ENCODE data around the gene CLK3.
"Not testable (repeated sequence)": the region's sequence is repeated elsewhere in the genome, so short reads cannot be mapped to it uniquely, and the experiment has no call there.

The CLK3 gene

DNA sequence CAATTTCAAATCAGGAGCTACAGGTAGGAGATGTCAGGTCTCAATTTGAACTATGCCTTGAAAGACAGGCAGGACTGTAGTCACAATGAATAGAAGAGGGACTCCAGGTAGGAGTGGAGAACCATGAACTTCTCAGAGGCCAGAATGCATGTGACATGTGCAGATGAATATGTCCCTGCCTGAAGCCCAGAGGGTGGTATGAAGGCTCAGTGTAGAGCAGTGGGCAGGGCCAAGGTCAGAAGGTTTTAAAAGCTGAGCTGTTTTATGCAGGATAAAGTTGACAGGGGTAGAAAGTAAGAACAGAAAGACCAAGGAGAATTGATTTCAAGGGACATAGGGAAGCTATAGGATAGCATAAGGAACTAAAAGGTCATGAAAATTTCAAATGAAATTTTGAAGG, 30.8 kb downstream of the CLK3 start:
- DNase-seq, result no peak

DNA sequence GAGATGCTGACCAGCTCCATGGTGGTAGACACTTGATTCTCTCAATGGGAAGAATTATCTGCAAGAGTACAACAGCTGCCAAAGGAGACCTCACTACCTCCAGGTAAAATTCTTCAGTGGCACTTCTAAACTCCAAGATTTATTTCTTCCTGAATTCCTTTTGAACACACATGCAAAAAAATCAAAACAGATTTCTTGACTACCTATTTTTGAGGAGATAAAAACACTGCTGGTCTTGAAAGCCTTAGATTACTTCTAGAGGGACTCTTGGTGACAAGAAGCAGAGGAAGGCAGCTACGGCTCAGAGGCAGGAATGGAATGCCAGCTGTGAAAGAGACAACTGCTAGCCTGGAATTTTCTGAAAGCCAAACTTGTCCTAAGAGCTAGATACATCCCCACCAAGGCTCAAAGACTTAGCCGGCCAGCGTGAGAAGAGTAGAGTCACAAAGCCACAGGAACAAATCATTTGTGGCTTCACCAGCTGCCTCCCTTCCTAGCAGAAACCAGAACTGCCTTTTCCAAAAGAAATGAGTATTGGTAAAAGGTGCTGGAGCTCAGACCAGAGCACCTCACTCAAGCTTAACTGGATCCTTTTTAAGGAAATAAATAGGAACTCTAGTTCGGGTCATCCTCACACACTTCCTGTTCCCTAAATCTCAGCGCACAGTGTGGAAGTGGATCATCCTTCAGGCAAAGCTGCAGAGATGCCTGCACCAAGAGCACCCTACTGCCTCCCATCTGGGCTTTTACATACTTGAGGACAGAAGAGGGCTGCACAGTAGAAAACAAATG, 32.6 kb downstream of the CLK3 start:
- DNase-seq, result no peak

DNA sequence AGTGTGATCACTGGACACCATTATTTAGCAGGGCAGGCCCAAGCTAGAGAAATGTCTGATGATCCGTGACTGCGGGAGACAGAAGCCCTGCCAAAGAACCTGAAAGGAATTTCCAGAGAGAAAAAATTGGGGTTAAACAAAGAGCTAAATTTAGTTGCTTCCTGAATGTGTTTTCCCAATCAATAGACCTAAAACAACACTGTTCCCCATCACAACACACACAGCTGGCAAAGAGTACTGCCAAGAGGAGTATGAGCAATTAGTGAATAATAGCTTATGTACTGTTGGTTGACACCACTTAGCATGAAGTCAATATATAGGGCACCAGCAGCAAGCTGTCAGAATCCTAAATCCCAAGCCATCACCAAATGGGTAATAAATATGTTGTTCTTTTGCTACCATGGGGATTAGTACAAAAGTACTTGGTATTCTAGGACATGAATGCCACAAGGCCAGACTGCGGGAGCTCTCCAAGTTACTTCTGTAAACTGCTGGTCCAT, 35.7 kb downstream of the CLK3 start:
- no peak for DNase-seq

DNA sequence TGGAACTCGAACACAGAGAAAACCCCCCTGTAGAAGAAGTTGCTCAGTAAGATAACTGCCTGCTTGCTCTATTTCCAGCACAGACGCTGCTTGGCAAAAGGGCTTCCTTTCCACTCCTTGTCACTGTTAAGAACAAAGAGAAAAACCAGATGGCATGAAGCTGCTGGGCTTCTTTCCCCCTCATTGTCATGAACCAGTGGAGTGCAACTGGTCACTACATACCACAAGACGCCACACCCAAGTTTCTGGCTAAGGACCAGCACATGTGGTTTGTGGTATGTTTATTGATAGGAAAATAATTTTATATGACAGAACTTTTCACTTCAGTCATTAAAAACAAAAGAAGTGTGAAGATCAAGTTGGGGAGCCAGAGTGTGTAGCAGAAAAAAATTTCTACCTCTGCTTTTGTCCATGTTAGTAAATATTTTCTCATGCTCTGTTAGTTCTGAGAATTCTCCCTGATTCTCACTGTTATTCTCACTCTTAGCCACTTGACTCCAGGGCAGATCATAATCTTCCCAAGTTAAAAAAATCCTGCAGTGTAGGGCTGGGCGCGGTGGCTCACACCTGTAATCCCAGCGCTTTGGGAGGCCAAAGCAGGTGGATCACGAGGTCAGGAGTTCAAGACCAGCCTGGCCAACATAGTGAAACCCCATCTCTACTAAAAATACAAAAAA, 37.9 kb downstream of the CLK3 start:
- no peak for DNase-seq

DNA sequence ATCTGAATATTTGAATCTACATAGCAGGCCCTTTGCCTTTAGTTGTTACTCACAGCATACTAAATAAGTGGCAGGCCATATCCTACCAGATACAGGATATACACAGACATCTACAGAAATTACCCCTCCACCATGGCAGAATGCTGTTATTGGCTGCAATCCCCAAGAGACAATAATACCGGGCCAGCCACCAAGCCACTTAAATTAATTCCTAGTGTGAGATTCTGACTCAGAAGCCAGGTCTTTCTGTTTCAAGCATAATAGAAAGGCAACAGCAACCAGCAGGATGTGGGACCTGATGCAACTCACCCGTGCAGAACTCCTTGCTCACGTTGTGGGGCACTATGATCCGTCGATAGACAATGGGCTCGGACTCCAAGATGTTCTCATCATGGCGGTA, 39.8 kb downstream of the CLK3 start:
- no peak for DNase-seq

DNA sequence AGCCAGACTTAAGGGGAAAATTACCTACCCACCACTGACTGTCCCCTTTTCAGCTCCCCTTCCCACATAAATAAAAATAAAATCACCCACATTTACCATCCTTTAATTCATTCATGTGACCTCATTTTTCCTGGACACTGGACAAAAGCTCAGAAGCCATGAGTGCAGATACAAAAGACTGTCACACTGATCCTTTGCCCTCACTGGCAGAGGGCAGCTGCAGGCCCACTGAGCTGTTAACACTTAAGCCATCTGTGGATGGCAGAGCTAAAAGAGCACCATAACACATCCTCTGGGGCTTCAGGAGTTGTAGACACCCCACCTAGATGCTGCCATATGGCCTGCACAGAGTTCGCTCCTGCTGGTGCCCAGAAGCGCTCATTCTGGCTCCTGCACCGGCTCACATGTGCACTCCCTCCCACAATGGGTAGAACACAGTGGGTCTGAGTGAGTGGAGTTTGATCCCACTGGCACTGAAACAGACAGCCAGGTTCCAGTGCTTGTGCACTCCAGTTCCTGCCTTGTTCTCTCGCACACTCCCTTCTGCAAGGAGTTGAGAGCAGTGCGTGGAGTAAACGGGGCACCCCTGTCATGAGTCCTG, 41.4 kb downstream of the CLK3 start:
- no peak for DNase-seq

DNA sequence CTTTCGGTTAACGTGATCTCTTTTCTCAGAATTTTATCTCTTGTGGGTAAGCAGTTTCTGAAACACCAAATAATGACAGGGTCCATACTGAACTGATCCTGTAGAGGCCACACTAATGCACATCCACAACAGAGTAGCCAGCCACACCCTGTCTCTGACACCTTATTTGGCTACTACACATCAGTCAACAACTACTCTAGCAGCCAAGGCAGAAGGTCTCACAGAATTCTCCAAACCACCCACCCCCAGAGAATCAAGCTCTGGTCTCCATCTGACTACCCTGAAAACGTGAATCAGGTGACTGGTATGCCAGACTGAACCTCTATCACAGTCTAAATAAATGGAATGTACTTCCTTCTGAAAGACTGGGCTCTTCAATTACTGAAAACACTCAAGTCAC, 42.2 kb downstream of the CLK3 start:
- no peak for DNase-seq

DNA sequence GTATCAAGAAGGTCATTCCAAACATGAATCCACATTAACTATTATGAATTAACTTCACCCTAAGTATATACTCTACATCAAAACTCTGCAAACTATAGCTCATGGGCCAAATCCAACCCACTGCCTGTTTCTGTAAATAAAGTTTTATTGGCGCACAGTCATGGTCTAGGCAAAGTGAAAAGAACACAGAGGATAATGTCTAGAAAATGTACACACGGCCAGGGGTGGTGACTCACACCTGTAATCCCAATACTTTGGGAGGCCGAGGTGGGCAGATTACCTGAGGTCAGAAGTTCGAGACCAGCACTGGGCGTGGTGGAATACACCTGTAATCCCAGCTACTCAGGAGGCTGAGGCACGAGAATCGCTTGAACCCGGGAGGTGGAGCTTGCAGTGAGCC, 45.6 kb downstream of the CLK3 start:
- not testable (repeated sequence) for DNase-seq

DNA sequence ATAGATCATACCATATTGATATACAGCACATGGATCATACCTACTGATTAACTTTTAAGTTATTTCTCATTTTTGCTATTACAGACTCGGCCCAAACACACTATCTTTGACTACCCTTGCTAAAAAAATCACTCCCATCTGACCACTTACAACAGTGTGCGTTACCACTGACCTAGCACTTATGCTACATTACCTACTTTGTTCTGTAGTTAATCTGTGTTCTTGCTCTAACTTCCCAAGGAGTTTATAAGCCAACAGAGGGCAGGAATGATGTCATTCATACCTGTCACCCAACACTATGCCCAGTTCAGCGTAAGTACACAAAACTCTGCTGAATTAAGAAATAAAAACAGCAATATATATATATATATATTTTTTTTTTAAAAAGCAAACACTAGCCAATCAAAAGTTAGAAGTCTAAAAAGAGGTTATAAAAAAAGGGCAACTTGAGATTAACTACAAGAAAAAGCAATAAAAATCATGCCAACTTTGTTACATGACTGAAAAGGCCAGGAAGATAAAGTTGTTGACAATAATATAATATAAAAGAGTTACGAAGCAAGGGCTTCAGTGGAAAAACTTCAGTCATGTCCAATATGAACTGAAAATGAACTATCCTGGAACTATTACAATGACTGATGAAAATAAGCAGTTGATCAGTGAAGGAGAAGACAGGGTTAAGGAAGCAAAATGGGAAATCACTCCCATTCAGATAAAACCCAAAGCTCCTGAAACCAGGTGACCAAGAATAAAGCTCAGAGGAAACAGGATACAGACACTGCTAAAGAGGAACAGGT, 46.6 kb downstream of the CLK3 start:
- no peak for DNase-seq

DNA sequence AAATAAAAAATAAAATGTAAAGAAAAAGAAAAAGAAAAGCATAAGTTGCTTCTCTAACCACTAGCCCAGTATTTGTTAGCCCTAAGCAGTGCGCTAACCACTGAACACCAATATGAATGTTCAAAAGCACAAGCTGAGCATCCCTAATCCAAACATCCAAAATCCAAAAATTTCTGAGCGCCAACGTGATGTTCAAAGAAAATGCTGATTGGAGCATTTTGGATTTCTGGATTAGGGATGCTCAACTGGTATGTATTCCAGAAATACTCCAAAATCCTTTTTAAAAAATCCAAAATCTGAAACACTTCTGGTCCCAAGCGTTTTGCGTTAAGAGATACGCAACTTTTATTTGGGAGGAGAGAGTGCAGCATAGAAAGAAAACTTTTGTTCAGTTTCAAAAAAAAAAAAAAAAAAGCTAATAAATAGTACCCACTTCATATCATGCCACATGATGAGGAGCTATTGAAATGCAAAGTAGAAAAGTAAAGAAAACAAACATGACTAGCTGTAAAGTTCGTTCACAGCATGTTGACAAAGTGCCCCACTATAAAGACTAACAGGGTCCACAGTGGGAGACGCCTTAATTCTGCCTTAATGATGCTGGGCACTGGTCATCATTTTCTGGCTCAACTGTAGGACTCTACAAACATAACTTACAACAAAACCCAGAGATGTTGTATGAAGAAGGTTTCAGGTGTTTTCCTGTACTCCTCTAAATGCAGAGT, 47.8 kb downstream of the CLK3 start:
- DNase-seq, result no peak

DNA sequence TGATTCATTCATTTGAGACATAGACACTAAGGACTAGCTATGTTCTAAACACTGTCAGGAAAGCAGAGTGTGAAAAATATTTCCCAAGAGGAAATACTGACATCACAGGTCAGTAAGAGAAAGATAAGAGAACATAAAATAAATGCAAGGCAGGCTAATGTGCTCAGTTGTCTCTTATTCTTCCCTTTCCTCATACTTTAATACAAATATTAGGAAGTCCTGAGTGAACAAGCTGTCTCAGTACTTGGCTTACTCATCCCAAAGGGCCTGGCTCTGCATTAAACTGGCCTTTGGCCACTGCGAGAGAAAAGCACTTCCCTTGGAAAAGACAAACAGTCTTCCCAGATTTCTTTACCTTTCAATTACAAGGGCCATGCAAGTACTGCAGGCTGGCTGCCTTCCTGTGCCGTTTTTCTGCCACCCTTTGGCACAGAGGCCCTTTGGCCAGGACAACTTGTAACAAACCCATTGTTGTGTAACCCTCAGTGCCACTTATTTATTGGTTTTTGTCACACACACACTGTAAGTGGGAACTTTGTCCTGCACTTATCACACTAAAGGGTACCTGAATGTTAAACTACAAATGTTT, 48.5 kb downstream of the CLK3 start:
- no peak for DNase-seq

DNA sequence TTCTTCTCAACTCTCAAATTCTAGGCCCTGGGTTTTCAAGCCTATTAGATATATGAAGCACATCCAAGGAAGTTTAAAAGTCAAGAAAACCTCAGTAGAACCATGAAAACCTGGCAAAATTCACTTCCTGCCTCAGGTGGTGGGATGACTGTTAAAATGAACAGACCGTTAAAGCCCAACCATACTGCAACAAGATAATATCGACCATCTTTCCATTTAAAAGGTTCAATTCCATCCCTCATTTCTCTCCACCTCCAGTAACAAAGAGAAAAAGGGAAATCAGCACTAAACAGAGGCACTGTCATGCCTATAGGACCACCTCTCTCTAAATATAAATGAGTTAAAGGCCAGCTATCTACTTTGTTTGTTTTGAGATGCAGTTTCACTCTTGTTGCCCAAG, 49.0 kb downstream of the CLK3 start:
- DNase-seq, result no peak

DNA sequence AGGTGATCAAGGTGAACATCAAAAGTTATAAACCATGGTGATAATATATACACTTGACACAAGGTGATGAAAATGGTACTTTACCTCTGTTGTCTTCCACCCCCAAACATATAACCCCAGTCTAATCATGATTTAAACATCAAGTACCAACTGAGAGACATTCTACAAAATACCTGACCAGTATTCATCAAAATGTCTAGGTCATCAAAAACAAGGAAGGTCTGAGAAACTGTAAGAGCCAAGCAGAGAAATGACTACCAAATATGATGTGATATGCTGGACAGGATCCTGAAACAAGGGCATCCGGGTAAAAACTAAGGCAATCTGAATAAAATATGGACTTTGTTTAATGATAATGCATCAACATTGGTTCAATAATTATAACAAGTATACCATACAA, 52.3 kb downstream of the CLK3 start:
- DNase-seq, result no peak

DNA sequence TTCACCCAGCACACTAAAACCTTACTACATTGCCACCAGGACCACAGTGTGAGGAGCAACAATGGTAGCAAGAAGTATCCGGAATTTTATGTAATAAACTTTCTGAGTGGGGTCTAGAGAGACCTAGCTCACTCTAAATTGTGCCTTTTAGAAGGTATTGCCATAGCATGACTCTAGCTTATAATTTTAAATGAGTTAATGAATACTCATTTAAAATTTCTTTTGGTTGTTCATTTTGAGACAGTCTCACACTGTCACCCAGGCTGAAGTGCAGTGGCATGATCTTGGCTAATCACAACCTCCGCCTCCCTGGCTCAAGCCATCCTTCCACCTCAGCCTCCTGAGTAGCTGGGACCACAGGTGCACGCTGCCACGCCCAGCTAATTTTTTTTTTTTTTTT, 54.0 kb downstream of the CLK3 start:
- no peak for DNase-seq

DNA sequence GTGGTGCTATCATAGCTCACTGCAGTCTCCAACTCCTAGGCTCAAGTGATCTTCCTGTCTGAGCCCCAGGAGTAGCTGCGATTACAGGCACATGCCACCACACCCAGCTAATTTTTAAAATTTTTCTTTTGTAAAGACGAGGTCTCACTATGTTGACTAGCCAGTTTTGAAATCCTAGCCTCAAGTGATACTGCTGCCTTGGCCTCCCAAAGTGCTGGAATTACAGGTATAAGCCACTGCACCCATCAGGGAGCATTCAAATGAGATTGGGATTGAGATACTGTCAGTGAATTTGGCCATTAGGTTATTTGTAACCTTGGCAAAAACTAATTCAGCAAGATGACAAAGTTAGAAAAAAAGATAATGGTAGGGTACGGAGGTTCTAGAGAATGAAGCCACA, 58.5 kb downstream of the CLK3 start:
- DNase-seq, result no peak

DNA sequence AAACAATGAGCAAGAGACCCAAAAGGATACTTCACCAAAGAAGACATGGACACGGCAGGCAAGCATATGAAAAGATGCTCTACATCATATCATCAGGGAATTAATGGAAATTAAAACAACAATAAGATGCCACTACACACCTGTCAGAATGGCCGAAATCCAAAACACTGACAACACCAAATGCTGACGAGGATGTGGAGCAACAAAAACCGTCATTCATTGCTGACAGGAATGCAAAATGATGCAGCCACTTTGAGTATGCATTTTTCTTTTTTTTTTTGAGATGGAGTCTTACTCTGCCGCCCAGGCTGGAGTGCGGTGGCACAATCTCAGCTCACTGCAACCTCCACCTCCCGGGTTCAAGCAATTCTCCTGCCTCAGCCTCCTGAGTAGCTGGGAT, 61.2 kb downstream of the CLK3 start:
- DNase-seq, result no peak

Measured in 8988T (cell line).